Bronchial epithelial cell (primary cell): ENCODE measurements around the gene ADGB. TPM values are rescaled to one million over a fixed set of nuclear protein-coding genes. Genes with fewer than 3 reads are reported as not detected.

Source experiments
- DNase-seq: peaks from one replicate; pipeline ENCODE4 v3.0.0-alpha.2; 2010; ENCODE audit warnings: low read depth
- FAIRE-seq: peaks from 2 replicates; lab custom pipeline; 2011; peaks lifted over from hg19 to GRCh38; lab: Jason Lieb, UNC
- H3K27me3 ChIP-seq: 2 replicates; pipeline ENCODE4 v1.5.1; 2011; ENCODE audit warnings: low read length; ENCODE audit not compliant: control insufficient read depth, insufficient read depth
- H3K36me3 ChIP-seq: 2 replicates; pipeline ENCODE4 v1.5.1; 2011; ENCODE audit warnings: low read length; ENCODE audit not compliant: control insufficient read depth, insufficient read depth
- H3K4me3 ChIP-seq: 2 replicates; pipeline ENCODE4 v1.5.1; 2011; ENCODE audit warnings: mild to moderate bottlenecking, low read depth, low read length, control low read depth
- CTCF ChIP-seq: IDR thresholded peaks from 2 replicates; pipeline ENCODE4 v1.5.1; 2011; ENCODE audit warnings: mild to moderate bottlenecking, moderate library complexity, low read length, control low read depth, inconsistent platforms; ENCODE audit not compliant: insufficient read depth, severe bottlenecking
- total RNA-seq: library from RNA; depleted of rRNA; stranded (reverse); fragments of >200 nt; gene quantifications from 2 replicates; pipeline ENCODE4 v1.2.1, GENCODE V29; 2014

ADGB gene
- total RNA-seq, 1 donor from 2014 or later: not detected

DNA sequence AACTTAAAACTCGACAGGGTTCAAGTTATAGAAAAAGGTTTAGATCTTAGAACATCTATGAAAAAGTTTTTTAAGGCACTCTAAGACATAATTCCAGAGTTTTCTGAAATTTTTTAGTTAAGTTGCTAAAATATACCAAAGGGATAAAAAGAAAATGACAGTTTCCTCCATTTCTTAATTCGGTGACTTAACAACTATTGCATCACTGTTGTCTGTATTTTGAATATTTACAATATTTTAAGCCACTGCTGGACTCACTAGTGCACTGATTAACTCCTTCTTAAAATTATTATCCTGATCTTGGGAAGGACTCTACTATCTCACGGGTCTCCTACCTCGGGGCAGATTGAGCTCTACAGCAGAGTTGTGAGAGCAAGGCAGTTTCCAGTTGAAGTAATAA is 91.0 kb downstream of the ADGB start:
- no peak for FAIRE-seq
- DNase-seq: no peak
- Histone ChIP-seq H3K36me3 (no peaks in the 10 kb centered on the region), H3K27me3 (no peaks in the 10 kb centered on the region), H3K4me3 (no peak overlapping the region)
- no peak for TF ChIP-seq CTCF

DNA sequence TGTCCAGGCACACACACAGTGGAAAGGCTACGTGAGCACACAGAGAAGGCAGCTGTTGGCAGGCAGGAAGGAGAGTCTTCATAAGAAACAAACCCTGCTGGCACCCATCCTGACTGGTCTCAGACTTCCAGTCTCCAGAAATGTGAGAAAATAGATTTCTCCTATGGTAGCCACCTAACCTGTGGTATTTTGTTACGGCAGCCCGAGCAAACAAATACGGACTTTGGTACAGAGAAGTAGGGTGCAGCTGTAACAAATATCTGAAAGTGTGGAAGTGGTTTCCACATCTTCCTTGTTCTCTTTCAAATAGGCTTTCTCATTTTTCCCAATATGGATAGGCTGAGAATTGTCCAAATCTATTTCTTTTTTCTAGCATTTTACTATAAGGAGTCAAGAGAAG is 94.6 kb downstream of the ADGB start:
- Histone ChIP-seq H3K27me3 (no peaks in the 10 kb centered on the region), H3K36me3 (no peaks in the 10 kb centered on the region), H3K4me3 (no peak overlapping the region)
- FAIRE-seq: no peak
- no peak for TF ChIP-seq CTCF
- DNase-seq: no peak

- Histone ChIP-seq H3K36me3 (no peaks in the 10 kb centered on the region), H3K4me3 (no peak overlapping the region), H3K27me3 (no peaks in the 10 kb centered on the region)
- no peak for TF ChIP-seq CTCF
- FAIRE-seq: no peak
- no peak for DNase-seq
Observed at GRCh38 chr6:146697921-146698320, 99.1 kb downstream of the ADGB start.

- DNase-seq: peak; percentile 80
- Histone ChIP-seq H3K27me3 (no peaks in the 10 kb centered on the region), H3K36me3 (no peaks in the 10 kb centered on the region), H3K4me3 (no peak overlapping the region)
- no peak for FAIRE-seq
- TF ChIP-seq CTCF: peak; percentile 58
Observed at GRCh38 chr6:146700078-146700686, 101.4 kb downstream of the ADGB start.

GRCh38 chr6:146701632-146702031 is 102.9 kb downstream of the ADGB start:
- DNase-seq (no peak), FAIRE-seq (no peak)
- Histone ChIP-seq H3K36me3 (no peaks in the 10 kb centered on the region), H3K27me3 (no peaks in the 10 kb centered on the region), H3K4me3 (no peak overlapping the region)
- TF ChIP-seq CTCF: no peak
